ENCODE data around the gene FAM3B.

The FAM3B gene

DNA sequence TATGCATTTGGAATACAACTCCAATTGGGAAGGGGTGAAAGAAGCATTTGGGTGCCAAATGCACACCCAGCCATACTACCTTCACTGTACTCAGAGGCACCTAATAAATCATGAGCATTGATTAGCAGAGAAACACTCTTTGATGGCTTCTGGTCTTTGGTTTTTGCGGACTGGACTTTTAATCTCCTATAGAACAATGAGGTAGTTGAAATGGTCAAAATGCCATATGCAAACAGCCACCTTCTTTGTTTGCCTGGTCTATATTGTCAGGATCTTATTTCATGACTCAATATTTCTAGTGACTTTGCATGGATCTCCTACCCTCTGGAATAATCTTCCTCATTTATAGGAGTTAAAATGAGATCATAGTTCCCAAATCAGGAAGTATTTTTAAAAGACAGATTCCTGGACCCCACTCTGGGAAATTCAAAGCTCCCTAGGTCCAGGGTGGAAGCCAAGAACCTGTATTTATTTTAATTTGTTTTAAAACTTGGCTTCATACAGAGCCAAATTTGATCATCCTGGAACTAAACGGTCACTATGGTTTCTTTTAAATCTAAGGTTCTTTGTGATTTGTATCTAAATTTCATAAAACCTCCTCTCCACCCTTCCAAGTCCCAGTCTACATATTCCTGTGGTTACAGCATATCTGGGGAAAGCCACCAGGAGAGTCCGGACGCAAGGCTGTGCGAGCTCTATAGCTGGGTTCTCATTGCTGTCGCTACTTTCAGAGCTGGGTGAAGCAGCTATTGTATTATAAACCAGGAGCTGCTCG, 8.7 kb downstream of the FAM3B start:
- ChIA-PET CTCF (no interaction called here), POLR2A (no interaction called here)
- no peak for DNase-seq (ENCODE audit: extremely low spot score)
- no peak for TF ChIP-seq NFRKB (IDR thresholded peaks at IDR 0.05)
- no peak for TF ChIP-seq HDGF (IDR thresholded peaks at IDR 0.05; ENCODE audit: borderline replicate concordance)
- no peak for TF ChIP-seq BHLHE40 (IDR thresholded peaks at IDR 0.05; ENCODE audit: borderline replicate concordance)
- no peak for TF ChIP-seq ZNF384 (IDR thresholded peaks at IDR 0.05)
- no peak for TF ChIP-seq SUZ12 (IDR thresholded peaks at IDR 0.05)
- TF ChIP-seq, protein P1, sequence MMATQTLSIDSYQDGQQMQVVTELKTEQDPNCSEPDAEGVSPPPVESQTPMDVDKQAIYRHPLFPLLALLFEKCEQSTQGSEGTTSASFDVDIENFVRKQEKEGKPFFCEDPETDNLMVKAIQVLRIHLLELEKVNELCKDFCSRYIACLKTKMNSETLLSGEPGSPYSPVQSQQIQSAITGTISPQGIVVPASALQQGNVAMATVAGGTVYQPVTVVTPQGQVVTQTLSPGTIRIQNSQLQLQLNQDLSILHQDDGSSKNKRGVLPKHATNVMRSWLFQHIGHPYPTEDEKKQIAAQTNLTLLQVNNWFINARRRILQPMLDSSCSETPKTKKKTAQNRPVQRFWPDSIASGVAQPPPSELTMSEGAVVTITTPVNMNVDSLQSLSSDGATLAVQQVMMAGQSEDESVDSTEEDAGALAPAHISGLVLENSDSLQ (IDR thresholded peaks at IDR 0.05), result no peak
- no peak for TF ChIP-seq FOXK2 (IDR thresholded peaks at IDR 0.05)
- TF ChIP-seq CTBP1 (IDR thresholded peaks at IDR 0.05; ENCODE audit: borderline replicate concordance), result no peak
- TF ChIP-seq TARDBP (IDR thresholded peaks at IDR 0.05), result no peak
- TF ChIP-seq SP1 (IDR thresholded peaks at IDR 0.05), result no peak
- TF ChIP-seq L3MBTL2 (conservative IDR thresholded peaks at IDR 0.05), result no peak
- TF ChIP-seq ELF4 (IDR thresholded peaks at IDR 0.05), result no peak
- no peak for TF ChIP-seq FOXA1 (IDR thresholded peaks at IDR 0.05)
- no peak for TF ChIP-seq FOXM1 (IDR thresholded peaks at IDR 0.05; ENCODE audit: borderline replicate concordance)
- no peak for TF ChIP-seq LEF1 (IDR thresholded peaks at IDR 0.05; ENCODE audit: borderline replicate concordance)
- no peak for TF ChIP-seq ARNT (IDR thresholded peaks at IDR 0.05)

DNA sequence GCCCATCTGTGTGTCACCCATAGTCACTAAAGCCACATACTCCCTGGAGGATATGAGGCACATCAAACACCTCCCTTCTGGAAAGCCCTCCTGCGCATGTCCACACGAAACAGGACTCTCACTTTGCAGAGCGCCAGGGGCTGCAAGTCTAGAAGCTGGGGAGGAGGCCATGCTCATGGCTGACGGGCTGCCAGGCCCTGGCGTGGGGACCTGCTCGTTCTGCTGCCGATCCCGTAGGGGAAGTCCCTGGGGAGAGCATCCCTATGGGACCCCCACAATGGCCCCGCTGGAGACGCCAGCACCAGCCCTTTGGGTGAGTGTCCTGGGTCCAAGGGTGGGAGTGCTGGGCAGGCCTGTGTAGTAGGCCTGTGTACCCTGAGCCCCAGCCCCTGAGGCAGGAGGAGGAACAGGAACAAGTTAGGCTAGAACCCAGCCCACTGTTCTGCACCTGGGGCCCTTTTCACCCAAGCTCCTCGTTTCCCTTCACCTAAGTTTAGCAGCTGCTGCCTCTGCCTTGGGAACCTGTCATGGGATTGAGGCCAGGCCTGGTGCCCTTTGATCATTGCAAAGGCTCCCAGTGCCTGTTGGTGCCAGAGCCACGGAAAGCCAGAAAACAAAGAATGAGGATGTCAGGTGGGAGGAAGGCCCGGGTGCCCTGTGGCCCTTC, 9.9 kb downstream of the FAM3B start:
- DNase-seq (ENCODE audit: extremely low spot score), result no peak
- CTCF ChIA-PET, result no interaction called here
- POLR2A ChIA-PET, result no interaction called here
- TF ChIP-seq FOXK2 (IDR thresholded peaks at IDR 0.05) (no peak), HDGF (IDR thresholded peaks at IDR 0.05; ENCODE audit: borderline replicate concordance) (no peak), SP1 (IDR thresholded peaks at IDR 0.05) (no peak), LEF1 (IDR thresholded peaks at IDR 0.05; ENCODE audit: borderline replicate concordance) (no peak), ARNT (IDR thresholded peaks at IDR 0.05) (no peak), FOXM1 (IDR thresholded peaks at IDR 0.05; ENCODE audit: borderline replicate concordance) (no peak), SUZ12 (IDR thresholded peaks at IDR 0.05) (no peak), TARDBP (IDR thresholded peaks at IDR 0.05) (no peak), ELF4 (IDR thresholded peaks at IDR 0.05) (no peak), ZNF384 (IDR thresholded peaks at IDR 0.05) (no peak), NFRKB (IDR thresholded peaks at IDR 0.05) (no peak)
- TF ChIP-seq, protein P1 (IDR thresholded peaks at IDR 0.05), result no peak

DNA sequence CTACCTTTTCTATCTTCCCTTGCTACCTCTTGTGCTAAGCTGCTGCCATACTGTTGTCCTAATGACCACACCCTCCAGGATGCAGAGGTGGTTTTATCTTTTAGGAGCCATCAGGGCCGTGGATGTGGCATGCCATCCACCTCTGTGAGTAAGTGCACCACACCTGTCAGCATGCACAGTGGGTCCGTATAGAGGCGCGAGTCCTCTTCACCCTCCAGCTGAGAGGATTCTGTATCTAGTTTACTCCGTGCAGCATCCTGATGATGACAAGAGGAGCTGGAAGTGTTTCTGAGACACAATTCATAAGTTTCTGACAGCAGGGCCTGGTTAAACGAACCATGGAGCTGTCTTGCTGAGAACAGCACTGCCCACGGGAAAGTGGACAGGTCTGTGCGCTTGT, 11.2 kb downstream of the FAM3B start:
- no peak for DNase-seq (ENCODE audit: extremely low spot score)
- TF ChIP-seq FOXK2 (IDR thresholded peaks at IDR 0.05), result no peak
- CTCF ChIA-PET, result no interaction called here
- POLR2A ChIA-PET, result no interaction called here

DNA sequence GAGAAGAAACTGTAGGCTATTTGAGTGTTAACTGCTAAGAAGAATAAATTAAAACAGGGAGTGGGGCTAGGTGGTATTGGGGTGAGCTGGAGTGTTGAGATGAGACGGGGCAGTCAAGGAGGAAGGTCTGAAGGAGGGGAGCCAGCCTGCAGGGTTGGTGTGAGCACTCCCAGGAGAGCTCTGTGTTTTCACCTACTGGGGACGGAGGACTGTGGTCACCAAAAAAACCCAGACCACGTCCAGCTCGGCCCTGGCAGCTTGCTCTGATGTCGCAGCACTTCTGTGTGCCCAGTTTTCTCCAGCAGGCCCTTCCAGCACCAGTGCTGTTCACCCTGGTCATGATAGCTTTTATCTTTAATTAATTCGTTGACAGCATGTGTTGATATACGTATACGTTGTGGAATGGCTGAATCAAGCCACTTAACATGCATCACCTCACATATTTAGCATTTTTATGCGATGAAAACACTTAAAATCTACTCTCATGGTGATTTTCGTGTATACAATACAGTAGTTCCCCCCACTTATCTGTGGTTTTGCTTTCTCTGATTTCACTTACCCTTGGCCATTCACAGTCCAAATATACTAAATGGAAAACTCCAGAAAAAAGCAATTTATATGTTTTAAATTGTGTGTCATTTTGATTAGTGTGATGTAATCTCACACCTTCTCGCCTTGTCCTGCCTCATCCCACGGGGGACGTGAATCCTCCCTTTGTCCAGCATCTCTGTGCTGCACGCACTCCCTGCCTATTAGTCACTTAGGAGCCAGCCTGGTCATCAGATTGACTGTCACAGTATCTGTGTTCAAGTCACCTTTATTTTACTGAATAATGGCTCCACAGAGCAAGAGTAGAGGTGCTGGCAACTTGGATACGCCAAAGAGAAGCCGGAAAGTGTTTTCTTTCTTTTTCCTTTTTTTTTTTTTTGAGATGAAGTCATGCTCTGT, 12.3 kb downstream of the FAM3B start:
- DNase-seq (ENCODE audit: extremely low spot score), result no peak
- CTCF ChIA-PET, result no interaction called here
- POLR2A ChIA-PET, result no interaction called here

DNA sequence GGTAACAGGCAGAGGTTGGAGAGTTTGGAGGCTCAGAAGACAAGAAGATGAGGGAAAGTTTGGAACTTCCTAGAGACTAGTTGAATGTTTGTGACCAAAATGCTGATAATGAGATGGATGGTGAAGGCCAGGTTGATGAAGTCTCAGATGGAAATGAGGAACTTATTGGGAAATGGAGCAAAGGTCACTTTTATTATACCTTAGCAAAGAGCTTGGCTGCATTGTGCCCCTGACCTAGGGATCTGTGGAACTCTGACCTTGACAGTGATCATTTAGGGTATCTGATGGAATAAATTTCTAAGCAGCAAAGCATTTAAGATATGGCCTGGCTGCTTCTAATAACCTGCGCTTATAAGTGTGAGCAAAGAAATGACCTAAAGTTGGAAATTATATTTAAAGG, 17.2 kb downstream of the FAM3B start:
- DNase-seq (ENCODE audit: extremely low spot score), result no peak
- ChIA-PET CTCF (no interaction called here), POLR2A (no interaction called here)
- TF ChIP-seq ELF4 (IDR thresholded peaks at IDR 0.05) (no peak), HDGF (IDR thresholded peaks at IDR 0.05; ENCODE audit: borderline replicate concordance) (no peak), LEF1 (IDR thresholded peaks at IDR 0.05; ENCODE audit: borderline replicate concordance) (no peak), BHLHE40 (IDR thresholded peaks at IDR 0.05; ENCODE audit: borderline replicate concordance) (no peak), SUZ12 (IDR thresholded peaks at IDR 0.05) (no peak)

More for the DNA sequence above, 12.3 kb downstream of the FAM3B start:
- TF ChIP-seq SP1 (IDR thresholded peaks at IDR 0.05) (no peak), ELF4 (IDR thresholded peaks at IDR 0.05) (no peak), LEF1 (IDR thresholded peaks at IDR 0.05; ENCODE audit: borderline replicate concordance) (no peak), CTBP1 (IDR thresholded peaks at IDR 0.05; ENCODE audit: borderline replicate concordance) (no peak)

DNA sequence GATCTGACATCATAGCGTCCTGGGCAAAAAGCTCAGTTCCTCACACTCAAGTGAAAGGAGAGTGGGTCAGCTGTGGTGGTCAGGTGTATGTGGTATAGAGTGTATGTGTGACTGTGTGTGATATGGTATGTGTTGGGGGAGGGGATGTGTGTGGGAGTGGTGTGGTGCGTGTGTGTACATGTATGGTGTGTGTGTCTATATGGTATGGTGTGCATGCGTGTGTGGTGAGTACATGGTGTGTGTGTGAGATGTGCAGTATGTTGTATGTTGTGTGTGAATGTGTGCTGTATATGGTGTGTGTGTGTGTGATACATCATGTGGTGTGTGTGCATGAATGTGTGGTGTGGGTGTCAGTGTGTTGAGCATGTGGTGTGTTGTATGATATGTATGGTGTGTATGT, 20.9 kb downstream of the FAM3B start:
- TF ChIP-seq NFRKB (IDR thresholded peaks at IDR 0.05), result no peak
- no peak for TF ChIP-seq LEF1 (IDR thresholded peaks at IDR 0.05; ENCODE audit: borderline replicate concordance)
- no peak for TF ChIP-seq L3MBTL2 (conservative IDR thresholded peaks at IDR 0.05)
- no peak for TF ChIP-seq BHLHE40 (IDR thresholded peaks at IDR 0.05; ENCODE audit: borderline replicate concordance)
- no peak for TF ChIP-seq SUZ12 (IDR thresholded peaks at IDR 0.05)
- TF ChIP-seq, protein P1 (IDR thresholded peaks at IDR 0.05), result no peak
- TF ChIP-seq FOXA1 (IDR thresholded peaks at IDR 0.05), result no peak
- TF ChIP-seq ELF4 (IDR thresholded peaks at IDR 0.05), result no peak
- no peak for TF ChIP-seq TARDBP (IDR thresholded peaks at IDR 0.05)
- no peak for TF ChIP-seq ARNT (IDR thresholded peaks at IDR 0.05)
- TF ChIP-seq HDGF (IDR thresholded peaks at IDR 0.05; ENCODE audit: borderline replicate concordance), result no peak
- TF ChIP-seq ZNF384 (IDR thresholded peaks at IDR 0.05), result no peak
- no peak for TF ChIP-seq FOXM1 (IDR thresholded peaks at IDR 0.05; ENCODE audit: borderline replicate concordance)
- TF ChIP-seq SP1 (IDR thresholded peaks at IDR 0.05), result no peak
- TF ChIP-seq FOXK2 (IDR thresholded peaks at IDR 0.05), result no peak
- no peak for TF ChIP-seq CTBP1 (IDR thresholded peaks at IDR 0.05; ENCODE audit: borderline replicate concordance)
- POLR2A ChIA-PET, result no interaction called here
- CTCF ChIA-PET, result no interaction called here
- DNase-seq (ENCODE audit: extremely low spot score), result no peak

All from HEK293T (cell line).